Measurements from ENCODE around the gene MOB1B. TPM values are rescaled to one million over a fixed set of nuclear protein-coding genes. Genes with fewer than 3 reads are reported as not detected.

MOB1B gene
- total and polyA plus RNA-seq, 10 of the 15 experiments (the other 5 are each of a cell fraction or from before 2014, with no cell fraction given), result 1.9 to 11.4 (median 6.1) TPM

GRCh38 chr4:70914000-70914399 lies 11.8 kb downstream of the MOB1B start:
- H3K4me3 ChIP-seq, result no peak overlapping the region
- in situ Hi-C loops (cut with MboI), result no loop called here
- ChIA-PET RAD21 (ENCODE audit: unreplicated experiment) (interaction anchor here (0.8 kb wide), 1 partner anchor 83 kb away, joined by 4 read pairs; no protein-coding TSS in a partner anchor), CTCF (interaction anchor here (0.6 to 0.7 kb wide), 2 partner anchors 17 to 151 kb away, joined by 3 to 4 read pairs; no protein-coding TSS in a partner anchor), POLR2A (no interaction called here), SMC1A (ENCODE audit: uncharacterized antibody, unreplicated experiment) (interaction anchor here (1.1 kb wide), 1 partner anchor 8 kb away, joined by 3 read pairs; no protein-coding TSS in a partner anchor)
- H3K9ac ChIP-seq (ENCODE audit: control insufficient read depth, insufficient read depth, low read length), result no peak overlapping the region
- H3K9me3 ChIP-seq (replicated peaks; ENCODE audit: control insufficient read depth, insufficient read depth, low read length), result no peaks in the 10 kb centered on the region; the same call in 1 of the 3 replicates
- H3K27me3 ChIP-seq (replicated peaks in 1 of 2; ENCODE audit: control insufficient read depth in 2 of 2, insufficient read depth in 2 of 2, low read length in 1 of 2), result no peaks in the 10 kb centered on the region
- 0 out of 4 replicates have a peak, but pooled peaks cover 0 to 2% of the 10 kb centered on the region in 2 experiments for H3K36me3 ChIP-seq (ENCODE audit: control insufficient read depth in 2 of 2, insufficient read depth in 2 of 2, low read length in 1 of 2)
- intact Hi-C loops (cut with micrococcal nuclease; ENCODE audit: unreplicated experiment), result no loop called here
- no peak overlapping the region for H3K27ac ChIP-seq (ENCODE audit: control insufficient read depth, insufficient read depth)
- TF ChIP-seq ZBTB4 (CRISPR knock-in tag; IDR thresholded peaks at IDR 0.05), result no peak
- no peak for TF ChIP-seq ZNF622 (IDR thresholded peaks at IDR 0.05)
- no peak for TF ChIP-seq NFYA (IDR thresholded peaks at IDR 0.05; ENCODE audit: borderline replicate concordance, low read depth, low read length)
- no peak for TF ChIP-seq YY1 (IDR thresholded peaks at IDR 0.05; ENCODE audit: low read depth, low read length)
- TF ChIP-seq TBL1XR1 (IDR thresholded peaks at IDR 0.05; ENCODE audit: low read depth, low read length), result no peak
- no peak for TF ChIP-seq SMARCA5 (IDR thresholded peaks at IDR 0.05)
- no peak for TF ChIP-seq ZNF592 (IDR thresholded peaks at IDR 0.05)
- TF ChIP-seq NFYB (IDR thresholded peaks at IDR 0.05; ENCODE audit: insufficient read depth, low read depth, low read length), result no peak
- no peak for TF ChIP-seq IKZF1 (conservative IDR thresholded peaks at IDR 0.05)
- TF ChIP-seq TAF1 (IDR thresholded peaks at IDR 0.05; ENCODE audit: borderline replicate concordance, low read depth, low read length), result no peak
- no peak for TF ChIP-seq IRF5 (IDR thresholded peaks at IDR 0.05; ENCODE audit: borderline replicate concordance)
- TF ChIP-seq SKIL (IDR thresholded peaks at IDR 0.05; ENCODE audit: low read depth, poor library complexity, severe bottlenecking), result no peak
- no peak for TF ChIP-seq JUNB (IDR thresholded peaks at IDR 0.05)
- no peak for TF ChIP-seq PAX5 (IDR thresholded peaks at IDR 0.05; ENCODE audit: borderline replicate concordance, low read depth, low read length)
- no peak overlapping the region for H2AFZ ChIP-seq (ENCODE audit: control insufficient read depth, low read depth, low read length)
- H3K79me2 ChIP-seq (ENCODE audit: control insufficient read depth, insufficient read depth, low read length), result peaks cover 2% of the 10 kb centered on the region; the same call in 1 of the 2 replicates
- DNase-seq (ENCODE audit: low read depth, low spot score), result no peak
- H3K4me1 ChIP-seq (ENCODE audit: control insufficient read depth, insufficient read depth, low read length), result peaks cover 4% of the 10 kb centered on the region; the same call in 1 of the 2 replicates
- no peak for ATAC-seq
- WGBS (ENCODE audit: insufficient coverage, insufficient replicate concordance, low lambda C conversion rate, missing lambda C conversion rate), result 100% methylated on average over 2 of the region's 2 CpGs
- no peak overlapping the region for H3K4me2 ChIP-seq (ENCODE audit: control insufficient read depth, insufficient read depth)
- FAIRE-seq, result no peak
- no peaks in the 10 kb centered on the region for H4K20me1 ChIP-seq (ENCODE audit: control insufficient read depth, insufficient read depth)
- BruUV-seq (replicated peaks), result no TSS peak
